GM18517 (cell line): ENCODE results near the gene GPER1.
A peak's percentile ranks its signal among the peaks of the same experiment; 100 is the strongest.

Experiments used
- ATAC-seq: cut with Tn5 transposase; IDR thresholded peaks from one replicate; pipeline ENCODE4 v1.9.1; 2021; ENCODE audit warnings: mild to moderate bottlenecking, moderate library complexity; ENCODE audit not compliant: unreplicated experiment

GPER1 gene

GRCh38 chr7:1086588-1087464 is 1.1 kb upstream of the GPER1 start:
- peak; percentile 76 for ATAC-seq

GRCh38 chr7:1087465-1087814 is 473 bp upstream of the GPER1 start:
- no peak for ATAC-seq

DNA sequence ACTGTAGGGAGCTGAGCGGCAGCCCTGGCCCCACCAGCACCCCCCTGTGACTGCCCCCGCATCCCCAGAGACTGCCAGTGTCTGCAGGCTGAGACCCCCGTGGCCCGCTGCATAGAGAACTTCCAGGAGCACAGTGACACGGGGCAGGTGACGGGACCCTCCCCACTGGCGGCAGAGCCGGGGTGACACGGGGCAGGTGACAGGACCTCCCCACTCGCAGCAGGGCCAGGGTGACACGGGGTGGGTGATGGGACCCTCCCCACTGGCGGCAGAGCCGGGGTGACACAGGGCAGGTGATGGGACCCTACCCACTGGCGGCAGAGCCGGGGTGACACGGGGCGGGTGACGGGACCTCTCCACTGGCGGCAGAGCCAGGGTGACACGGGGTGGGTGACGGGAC is 2.3 kb downstream of the GPER1 start:
- no peak for ATAC-seq

DNA sequence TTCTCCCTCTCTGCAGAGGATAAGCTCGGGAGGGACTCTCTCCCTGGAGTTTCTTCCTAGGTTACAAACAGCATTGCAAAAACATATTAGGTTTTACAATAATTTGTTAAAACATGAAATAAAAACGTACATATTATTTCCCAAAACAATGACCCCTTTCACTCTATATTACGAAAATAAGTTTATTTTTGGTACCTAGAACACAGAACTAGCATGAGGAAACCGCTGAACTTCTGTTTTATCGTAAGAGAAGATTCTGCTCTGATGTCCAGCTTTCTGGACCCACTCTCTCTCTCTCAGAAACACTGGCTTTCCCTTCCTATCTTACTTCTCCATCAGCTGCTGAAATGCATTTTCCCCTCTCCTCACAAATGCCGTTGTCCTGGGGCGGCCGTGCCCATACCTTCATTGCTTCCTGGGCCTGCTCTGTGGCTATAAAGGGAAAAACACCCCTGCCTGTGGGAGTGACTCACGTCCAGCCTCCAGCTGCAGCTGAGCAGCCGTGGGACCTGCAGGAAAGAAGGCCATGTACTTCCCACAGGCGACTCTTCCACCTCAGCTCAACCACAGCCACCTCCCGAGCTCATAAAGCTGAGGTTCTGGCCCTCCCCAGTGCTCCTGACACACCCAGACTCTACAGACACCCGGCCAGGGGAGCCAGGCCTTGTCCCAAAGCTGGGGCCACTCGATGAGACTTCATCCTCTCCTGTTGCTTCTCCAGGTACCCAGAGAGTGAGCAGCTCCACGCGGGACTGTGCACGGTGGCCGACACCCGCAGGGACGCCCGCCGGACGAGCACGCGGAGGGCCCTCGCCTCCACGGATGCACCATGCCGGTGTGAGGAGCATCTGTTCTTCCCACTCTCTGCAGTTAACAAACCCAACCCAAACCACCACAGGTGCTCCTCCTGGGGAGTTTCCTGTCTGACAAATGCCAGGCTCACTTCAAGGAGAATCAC is 3.1 kb downstream of the GPER1 start:
- ATAC-seq, result no peak

DNA sequence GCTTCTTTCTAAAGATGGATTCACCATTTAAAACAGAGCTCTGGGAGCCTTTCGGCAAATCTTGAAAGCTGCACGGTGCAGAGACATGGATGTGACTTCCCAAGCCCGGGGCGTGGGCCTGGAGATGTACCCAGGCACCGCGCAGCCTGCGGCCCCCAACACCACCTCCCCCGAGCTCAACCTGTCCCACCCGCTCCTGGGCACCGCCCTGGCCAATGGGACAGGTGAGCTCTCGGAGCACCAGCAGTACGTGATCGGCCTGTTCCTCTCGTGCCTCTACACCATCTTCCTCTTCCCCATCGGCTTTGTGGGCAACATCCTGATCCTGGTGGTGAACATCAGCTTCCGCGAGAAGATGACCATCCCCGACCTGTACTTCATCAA is 3.7 kb downstream of the GPER1 start:
- no peak for ATAC-seq

GRCh38 chr7:1092161-1092632 is 4.3 kb downstream of the GPER1 start:
- ATAC-seq, result no peak

GRCh38 chr7:1092806-1093501 is 5.0 kb downstream of the GPER1 start:
- ATAC-seq, result no peak

GRCh38 chr7:1093502-1093843 is 5.6 kb downstream of the GPER1 start:
- ATAC-seq, result no peak

- no peak for ATAC-seq
Measured at GRCh38 chr7:1093916-1094508, 6.1 kb downstream of the GPER1 start.

GRCh38 chr7:1094870-1095269 is 7.0 kb downstream of the GPER1 start:
- ATAC-seq, result no peak

DNA sequence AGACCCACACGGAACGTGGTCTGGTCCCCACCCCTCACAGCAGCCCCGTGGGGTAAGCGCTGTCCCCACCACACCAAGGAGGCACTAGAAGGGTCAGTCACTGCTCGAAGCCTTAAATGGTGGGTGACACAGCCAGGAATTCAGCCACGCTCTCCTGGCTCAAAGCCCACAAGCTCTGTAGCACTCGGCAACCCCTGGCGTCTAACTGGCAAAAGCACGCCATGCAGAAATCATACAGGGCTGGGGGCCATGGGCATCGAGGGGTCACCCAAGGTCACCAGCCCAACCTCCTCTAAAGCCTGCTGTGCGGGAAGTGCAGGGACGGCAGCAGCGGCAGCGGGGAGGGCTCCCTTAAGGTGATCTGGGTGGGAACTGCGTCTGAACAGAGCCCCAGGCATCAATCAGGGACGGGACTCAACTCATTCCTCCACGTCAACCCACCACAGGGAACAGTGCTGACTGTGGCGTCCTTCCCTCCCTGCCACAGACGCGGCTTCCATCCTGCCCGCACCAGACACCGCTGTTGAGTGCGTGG is 7.8 kb downstream of the GPER1 start:
- ATAC-seq, result no peak

- ATAC-seq, result no peak
Measured at GRCh38 chr7:1096156-1097119, 8.5 kb downstream of the GPER1 start.

DNA sequence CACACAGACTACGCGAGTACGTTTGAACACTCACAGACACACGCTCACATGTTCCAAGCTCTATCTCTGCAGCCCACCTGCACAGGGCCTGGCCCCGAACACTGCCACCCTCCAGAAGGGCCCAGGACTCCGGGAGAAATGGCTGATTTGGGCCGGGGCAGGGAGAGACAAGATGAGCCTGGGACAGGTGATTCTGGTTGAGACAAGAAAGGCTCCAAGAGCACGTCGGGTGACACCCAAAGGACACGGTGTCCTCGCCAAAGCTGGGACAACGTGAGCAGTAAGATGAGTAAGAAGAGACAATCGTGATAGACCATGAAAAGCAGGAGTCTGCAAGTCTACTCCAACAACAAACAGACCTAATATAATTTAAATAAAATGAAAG is 9.2 kb downstream of the GPER1 start:
- no peak for ATAC-seq

GRCh38 chr7:1098243-1099153 is 10.6 kb downstream of the GPER1 start:
- ATAC-seq, result no peak

DNA sequence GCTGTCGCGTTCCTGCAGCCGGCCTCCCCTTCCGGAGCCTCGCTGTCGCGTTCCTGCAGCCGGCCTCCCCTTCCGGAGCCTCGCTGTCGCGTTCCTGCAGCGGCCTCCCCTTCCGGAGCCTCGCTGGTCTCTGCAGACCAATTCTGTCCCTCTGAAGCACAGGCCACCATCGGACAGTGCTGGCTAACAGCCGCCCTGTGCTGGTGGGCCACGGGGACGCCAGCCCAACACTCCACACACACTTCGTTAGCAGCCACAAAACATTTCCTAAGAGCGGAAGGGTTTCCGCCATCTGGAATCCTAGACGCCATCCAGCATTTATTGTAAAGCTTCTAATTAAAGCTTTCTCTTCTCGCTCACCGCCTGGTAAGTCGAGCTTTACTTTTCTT is 11.2 kb downstream of the GPER1 start:
- ATAC-seq, result no peak

DNA sequence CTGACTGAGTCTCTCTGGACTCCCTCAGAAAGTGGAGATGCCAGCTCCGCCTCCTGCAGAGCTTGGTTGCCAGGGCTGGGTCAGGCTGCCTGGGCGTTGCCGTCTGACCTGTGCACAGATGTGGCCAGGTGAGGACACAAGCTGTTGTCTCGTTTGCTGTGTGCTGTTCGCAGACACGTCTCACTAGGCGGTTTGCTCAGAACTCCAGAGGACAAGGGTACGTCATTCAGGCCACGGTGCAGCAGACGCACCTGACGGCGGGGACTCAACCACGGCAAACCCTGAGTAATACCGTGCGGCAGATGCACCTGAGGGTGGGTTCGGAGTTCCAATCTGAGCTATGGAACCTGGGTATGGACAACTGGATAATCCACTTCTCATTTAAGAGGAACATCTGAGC is 11.7 kb downstream of the GPER1 start:
- ATAC-seq, result no peak

- ATAC-seq, result no peak
Measured at GRCh38 chr7:1100386-1100785, 12.5 kb downstream of the GPER1 start.

DNA sequence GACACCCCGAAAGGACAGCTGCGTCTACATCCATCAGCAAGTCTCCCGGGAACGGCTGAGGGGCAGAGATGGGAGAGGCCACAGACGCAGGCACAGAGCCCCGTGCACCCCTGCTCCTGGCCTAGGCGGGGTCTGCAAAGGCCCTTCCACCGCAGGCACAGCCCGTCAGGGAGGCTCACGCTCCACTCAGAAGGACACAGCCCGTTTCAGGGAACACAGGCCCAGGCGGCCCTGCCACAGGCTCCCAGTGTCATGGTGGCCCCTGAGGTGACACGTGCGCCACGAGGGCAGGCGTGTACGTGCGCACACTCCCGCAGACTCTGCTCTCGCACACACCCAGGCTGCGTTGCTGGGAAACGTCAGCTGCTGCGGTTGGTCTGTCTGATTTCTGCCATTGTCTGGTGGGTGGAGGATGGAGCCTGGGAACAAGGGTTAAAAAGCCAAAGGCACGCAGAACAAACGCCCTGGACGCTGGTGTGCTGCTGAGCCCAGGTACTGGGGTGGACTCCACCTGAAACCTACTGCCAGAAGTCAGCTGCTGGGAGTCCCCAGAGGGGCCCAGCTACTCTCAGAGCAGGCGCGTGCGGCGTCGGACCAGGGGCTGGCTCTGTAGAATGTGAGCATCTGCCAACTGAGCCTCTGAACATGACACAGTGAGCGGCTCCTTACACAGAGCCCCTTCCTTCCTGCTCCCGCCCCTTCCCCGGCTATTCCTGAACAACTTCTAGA is 13.1 kb downstream of the GPER1 start:
- ATAC-seq, result no peak
